ENCODE data around the gene GIPC1. TPM values are rescaled to one million over a fixed set of nuclear protein-coding genes. Genes with fewer than 3 reads are reported as not detected.
"Not testable (repeated sequence)": the region's sequence is repeated elsewhere in the genome, so short reads cannot be mapped to it uniquely, and the experiment has no call there.

Gene GIPC1, protein sequence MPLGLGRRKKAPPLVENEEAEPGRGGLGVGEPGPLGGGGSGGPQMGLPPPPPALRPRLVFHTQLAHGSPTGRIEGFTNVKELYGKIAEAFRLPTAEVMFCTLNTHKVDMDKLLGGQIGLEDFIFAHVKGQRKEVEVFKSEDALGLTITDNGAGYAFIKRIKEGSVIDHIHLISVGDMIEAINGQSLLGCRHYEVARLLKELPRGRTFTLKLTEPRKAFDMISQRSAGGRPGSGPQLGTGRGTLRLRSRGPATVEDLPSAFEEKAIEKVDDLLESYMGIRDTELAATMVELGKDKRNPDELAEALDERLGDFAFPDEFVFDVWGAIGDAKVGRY
- total RNA-seq, result 141 TPM

DNA sequence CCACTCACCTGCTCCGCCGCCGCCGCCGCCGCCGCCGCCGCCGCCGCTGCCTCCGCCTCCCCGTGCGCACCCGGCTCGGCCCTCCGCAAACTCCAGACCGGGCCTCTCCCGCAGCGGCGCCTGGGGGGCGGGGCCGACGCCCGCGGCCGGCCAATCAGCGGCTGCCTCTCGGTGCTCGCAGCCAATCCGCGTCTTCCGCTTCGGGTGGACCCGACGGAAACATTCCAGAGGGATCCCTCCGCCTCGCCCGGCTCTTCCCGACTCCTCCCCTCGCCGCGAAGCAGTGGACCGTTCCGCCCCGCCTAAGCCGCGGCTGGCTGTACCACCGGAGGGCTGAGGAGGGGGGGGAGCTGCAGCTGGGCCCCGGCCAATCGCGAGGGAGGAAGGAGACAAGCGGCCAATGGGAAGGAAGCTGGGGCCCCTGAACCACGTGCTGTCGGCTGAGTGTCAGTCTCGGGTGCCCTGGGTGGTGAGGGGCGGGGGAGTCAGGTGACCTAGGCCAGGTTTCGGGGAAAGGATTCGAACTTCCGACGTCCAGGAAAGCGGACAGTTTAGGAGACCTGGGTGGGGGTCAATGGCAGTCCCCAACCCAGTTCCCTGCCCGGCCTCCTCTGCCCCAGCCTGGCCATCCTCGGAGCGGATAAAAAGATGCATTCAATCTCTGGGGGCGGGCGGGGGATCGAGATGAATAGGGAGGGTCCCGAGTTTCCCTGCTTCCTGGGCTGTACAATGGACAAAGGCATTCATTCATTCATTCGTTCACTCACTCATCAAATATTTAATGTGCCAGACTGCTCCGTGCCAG lies at the start of gene GIPC1:
Gene GIPC1, minus strand, starts transcription at position 99 of the 805 bp plus-strand sequence. CDS start 13,151 bp downstream, outside the sequence.
- peak; percentile 97 for DNase-seq (ENCODE audit: low spot score)

DNA sequence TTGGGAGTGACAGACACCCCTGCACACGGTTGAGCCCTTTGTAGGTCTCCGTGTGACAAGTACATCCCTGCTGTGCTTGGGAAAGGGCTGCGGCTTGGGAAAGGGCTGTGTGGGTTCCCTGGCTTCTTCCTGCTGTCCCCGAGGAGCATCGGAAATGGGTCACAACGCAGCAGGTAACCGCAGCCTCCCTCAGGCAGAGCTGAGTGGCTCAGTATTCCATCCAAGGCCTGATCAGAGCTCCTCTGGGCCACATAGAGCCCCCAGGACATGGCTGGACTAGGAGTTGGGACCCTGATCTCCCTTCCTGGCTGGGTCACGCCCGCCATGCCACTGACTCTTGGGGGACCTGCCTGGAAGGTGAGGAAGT lies 49.8 kb upstream of the GIPC1 start:
- no peak for DNase-seq (ENCODE audit: low spot score)

DNA sequence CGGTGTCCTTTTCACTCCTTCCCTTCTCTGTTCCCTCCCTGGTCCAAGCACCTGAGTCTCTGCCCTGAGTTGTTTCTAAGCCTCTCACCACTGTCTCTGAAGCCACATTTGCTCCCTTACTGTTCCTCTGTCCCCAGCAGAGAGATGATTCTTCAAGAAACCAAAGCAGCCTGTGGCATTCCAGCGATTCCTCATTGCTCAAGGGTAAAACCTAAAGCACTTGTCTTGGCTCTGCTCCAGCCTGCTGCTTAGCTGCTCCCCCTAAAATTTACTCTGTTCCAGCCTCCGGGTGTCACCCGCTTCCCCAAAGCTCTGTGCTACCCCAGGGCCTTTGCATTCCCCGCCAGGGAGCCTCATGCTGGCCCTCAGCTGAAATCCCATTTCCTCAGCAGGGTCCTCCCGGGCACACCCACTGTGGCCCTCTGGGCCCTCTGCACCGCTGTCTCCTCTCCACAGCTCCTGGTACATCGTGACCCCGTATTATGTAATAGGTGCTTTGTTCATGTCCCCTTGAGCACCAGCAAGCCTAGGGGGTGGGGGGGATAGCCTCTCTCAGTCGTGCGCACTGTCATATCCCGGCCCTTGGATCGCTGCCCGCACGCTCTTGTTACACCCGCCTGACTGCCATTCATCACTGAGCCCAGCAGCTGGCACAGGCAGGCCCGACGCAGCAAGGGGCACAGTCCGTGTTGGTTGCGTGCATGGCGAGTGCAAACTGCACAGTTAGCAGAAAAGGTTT lies 49.2 kb upstream of the GIPC1 start:
- no peak for DNase-seq (ENCODE audit: low spot score)

DNA sequence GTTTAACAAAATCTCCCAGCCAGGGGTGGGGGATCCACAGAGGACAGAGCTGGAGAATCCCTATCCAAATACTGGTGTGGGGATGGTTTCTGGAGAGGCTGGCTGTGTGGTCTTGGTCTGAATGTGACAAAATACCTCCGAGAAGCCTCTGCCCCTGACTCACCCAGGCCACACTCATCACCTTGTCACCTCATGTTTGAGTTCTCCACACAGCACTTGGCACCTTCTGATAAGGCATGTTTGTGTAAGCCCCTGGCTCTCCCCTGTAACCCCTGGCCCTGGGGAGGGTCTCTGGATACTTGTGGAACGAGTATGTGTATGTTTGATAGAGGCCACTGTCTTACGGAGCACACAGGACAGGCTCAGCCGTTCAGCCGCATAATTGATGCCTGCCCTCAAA lies 48.1 kb upstream of the GIPC1 start:
- no peak for DNase-seq (ENCODE audit: low spot score)

DNA sequence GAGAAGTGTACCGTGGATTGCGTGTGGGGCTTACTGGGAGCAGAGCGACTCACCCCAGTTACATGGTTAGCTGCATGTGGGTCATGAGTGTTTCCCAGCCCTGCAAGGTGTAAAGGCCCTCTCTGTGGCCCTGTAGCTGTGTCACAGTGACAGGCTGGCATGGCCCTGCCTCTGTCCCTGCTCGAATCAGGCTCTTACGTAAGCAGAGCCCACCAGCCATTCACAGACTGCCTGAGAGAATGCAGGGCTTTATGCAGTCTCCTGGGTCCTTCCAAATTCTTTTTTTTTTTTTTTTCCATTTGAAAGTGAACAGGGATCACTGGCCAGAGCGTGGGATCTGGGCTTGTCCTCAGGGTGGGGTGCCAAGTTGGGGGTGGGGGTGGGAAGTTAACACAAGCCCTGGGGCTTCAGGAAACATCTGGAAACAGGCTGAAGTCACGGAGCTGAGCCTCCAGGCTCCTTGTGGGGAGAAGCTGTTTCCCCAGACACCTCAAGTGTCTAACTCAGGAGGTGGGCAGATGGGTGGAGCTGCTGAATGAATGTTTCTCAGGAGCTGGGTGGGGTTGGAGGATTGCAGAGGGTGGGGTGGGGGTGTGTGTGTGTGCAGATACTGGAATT lies 46.9 kb upstream of the GIPC1 start:
- no peak for DNase-seq (ENCODE audit: low spot score)

DNA sequence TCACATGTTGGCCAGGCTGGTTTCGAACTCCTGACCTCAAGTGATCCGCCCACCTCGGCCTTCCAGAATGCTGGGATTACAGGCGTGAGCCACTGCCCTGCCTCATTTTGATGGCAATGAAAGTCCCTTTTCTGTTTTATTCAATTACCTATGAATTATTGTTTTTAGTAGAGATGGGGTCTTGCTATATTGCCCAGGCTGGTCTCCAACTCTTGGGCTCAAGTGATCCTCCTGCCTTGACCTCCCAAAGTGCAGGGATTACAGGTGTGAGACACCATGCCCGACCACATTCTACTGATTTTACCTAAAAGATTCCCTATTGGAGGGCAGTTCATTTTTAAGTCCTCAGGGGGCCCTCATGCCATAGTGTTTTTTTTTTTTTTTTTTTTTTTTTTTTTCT lies 46.1 kb upstream of the GIPC1 start:
- DNase-seq (ENCODE audit: low spot score), result not testable (repeated sequence)

DNA sequence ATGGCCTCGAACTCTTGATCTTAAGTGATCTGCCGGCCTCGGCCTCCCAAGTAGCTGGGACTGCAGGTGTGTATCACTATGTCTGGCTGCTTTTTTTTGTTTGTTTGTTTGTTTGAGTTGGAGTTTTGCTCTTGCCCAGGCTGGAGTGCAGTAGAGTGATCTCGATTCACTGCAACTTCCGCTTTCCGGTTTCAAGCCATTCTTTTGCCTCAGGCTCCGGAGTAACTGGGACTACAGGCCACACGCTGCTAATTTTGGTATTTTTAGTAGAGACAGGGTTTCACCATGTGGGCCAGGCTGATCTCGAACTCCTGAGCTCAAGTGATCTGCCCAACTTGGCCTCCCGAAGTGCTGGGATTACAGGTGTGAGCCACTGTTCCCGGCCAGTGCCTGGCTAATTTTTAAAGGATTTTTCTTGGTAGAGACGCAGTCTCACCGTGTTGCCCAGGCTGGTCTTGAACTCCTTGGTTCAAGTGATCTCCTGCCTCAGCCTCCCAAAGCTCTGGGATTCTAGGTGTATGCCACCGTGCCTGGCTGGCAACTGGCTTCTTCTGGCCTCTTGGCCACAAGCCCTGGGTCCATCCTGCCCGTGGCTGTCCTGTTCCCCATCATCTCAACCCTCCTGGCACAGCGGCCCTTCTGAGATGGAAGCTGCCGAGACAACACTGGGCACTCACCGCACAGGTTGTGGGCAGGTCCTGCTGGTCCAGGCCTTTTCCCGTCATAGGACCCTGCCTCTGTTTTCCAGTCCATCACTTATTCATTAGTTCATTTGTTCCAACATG lies 45.0 kb upstream of the GIPC1 start:
- DNase-seq (ENCODE audit: low spot score), result no peak

DNA sequence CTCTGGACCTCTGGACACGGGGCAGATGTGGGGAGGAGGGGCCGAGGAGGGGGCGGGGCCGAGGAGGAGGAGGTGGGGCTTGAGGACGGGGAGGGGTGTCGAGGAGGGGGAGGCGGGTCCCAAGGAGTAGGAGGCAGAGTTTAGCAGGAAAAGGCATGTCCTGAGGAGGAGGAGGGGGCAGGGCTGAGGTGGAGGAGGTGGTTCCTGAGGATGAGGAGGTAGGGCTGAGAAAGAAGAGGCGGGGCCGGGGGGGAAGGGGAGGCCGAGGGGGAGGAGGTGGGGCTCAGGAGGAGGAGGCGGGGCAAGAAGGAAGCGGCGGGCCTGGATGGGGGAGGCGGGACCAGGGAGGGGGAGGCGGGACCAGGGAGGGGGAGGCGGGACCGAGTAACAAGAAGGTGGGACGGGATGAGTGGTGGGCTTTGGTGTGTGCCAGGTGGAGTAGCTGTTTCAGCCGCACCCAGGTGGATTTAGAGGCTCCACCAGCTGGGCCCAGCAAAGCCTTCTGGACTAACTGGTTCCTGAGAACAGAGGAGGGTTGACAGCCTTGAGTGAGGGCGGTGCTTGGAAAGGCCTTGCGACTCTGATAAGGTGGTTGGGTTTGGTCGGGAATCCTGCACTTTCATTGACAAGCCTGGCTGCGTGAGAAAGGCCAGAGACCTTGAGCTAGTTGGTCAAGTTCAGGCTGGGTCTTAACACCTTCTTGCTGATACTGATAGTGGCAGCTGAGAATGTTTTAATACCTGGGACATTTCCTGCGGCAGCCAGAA lies 41.2 kb upstream of the GIPC1 start:
- peak; percentile 87 for DNase-seq (ENCODE audit: low spot score)

DNA sequence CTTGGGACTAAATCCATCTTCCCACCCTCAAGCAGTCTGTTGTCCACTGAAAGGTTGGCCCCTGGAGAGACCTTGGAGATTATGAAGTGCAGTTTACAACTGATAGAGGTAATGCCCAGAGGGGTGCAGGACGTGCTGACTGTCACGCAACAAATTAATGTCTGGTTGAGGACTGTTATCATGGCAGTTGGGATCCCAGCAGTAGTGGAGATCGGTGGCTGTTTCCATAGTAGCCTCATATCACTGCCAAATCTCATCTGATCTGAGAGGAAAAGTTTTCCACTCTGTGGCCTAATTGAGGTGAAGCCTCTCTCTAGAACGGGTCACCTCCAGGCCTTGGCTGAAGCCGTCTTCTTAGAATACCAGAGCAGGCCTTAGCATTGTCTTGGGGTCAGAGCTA lies 37.5 kb upstream of the GIPC1 start:
- DNase-seq (ENCODE audit: low spot score), result no peak

DNA sequence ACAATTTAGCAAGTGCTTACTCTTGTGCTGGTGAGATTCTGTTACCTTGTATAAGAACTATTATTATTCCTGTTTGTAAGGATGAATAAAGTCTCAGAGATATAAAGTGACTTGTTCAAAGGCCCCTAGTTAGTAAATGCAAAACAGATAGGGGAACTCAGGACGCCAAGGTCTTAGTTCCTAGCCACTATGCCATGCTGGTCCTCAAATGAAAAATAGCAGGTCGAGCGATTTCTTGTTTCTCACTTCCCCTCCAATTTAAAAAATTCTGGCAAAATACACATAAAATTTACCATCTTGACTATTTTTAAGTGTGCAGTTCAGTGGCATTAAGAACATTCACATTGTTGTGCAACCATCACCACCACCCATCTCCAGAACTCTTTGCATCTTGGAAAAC lies 34.6 kb upstream of the GIPC1 start:
- no peak for DNase-seq (ENCODE audit: low spot score)

DNA sequence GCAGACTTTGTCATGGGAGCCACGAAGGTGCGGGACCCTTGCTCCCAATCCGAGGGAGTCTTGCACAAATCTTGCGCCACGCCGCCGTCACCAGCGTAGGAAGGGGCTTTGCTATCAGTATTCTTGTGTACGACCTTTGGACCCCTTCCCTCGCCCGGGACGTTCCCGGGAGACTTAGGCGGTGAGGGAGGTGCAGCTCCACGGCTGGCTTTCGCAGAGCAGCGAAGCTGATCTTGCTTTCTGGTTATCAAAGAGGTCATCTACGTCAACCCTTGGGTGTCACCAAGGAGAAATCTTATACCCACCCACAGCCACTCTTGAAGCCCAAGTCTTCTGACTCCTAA lies 34.0 kb upstream of the GIPC1 start:
- no peak for DNase-seq (ENCODE audit: low spot score)

DNA sequence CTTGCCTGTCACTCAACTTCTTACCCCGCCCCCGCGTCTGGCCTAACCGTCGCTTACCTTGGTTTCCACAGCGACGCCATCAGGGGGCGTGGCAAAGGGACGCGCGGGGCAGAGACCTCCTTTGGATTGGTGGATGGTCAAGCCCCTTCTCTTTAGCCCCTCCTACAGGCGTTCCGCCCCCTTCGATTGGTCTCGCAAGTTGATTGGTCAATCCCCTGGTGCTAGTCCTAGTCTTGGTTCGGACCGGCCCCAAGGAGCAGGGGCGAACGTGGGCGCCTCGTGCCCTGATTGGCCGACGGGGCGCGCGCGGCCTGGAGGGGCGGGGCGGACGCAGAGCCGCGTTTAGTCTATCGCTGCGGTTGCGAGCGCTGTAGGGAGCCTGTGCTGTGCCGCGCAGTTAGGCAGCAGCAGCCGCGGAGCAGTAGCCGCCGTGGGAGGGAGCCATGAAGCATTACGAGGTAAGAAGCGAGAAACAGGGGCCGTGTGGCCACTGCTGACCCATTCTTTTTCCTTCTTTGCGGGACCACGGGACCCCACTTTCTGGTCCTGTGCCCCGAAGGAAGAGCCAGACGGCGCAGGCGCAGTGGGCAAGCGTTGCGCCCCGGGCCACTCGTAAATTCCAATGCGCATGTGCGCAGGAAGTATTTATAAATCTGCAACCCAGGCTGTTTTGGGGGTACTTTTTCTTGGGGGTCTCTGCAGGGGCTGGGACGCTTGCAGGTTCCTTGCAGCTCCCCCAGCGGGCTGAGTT lies 33.5 kb upstream of the GIPC1 start, which contains the start of gene TECR:
Gene TECR, plus strand, starts transcription at position 341 of the 751 bp plus-strand sequence. Its CDS starts 103 bp downstream, at position 444.
- DNase-seq (ENCODE audit: low spot score), result peak; percentile 100

DNA sequence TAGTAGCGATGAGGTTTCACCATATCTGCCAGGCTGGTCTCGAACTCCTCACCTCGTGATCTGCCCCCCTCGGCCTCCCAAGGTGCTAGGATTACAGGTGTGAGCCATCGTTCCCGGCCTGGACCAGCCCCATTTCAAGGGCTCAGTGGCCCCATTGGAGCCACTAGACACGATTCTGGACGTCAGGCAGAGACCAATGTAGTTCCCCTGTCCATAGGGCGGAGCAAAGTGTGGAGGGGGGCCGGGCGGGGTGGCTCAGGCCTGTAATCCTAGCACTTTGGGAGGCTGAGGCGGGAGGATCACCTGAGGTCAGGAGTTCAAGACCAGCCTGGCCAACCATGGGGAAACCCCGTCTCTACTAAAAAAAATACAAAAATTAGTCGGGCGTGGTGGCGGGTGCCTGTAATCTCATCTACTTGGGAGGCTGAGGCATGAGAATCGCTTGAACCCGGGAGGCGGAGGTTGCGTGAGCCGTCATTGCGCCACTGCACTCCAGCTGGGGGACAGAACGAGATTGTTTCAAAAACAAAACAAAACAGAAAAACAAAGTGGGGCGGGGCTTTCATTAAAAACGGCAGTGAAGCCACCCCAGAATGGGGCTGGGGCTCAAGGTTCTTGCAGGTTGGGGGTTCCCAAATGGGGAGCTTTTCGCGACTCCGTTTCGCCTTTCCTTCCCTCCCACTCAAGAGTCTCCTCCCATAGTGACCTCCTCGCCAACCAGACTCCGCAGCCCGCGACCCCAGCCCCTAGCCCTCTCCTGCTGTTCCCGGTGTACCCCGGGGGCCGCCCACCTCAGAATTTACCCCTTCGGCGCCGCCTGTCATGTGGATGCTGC lies 32.7 kb upstream of the GIPC1 start:
- DNase-seq (ENCODE audit: low spot score), result no peak

DNA sequence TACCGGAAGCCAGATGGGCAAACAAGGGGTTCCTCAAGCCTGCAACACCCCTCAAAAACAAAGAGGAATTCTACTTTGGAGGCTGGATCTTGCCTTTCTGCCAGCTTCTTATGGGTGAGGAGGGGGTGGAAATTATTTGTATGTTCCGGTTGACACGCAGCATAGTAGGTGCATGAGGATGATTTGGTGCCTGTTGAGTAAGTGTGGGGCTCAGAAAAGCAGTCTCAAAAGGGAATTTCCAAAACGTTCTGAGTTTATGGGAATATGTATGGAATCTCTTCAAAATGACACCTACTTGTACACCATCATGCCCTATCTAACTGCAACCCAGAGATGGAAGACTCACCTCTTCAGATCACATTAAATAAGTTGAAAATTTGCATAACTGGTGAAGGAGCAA lies 30.5 kb upstream of the GIPC1 start:
- DNase-seq (ENCODE audit: low spot score), result no peak

DNA sequence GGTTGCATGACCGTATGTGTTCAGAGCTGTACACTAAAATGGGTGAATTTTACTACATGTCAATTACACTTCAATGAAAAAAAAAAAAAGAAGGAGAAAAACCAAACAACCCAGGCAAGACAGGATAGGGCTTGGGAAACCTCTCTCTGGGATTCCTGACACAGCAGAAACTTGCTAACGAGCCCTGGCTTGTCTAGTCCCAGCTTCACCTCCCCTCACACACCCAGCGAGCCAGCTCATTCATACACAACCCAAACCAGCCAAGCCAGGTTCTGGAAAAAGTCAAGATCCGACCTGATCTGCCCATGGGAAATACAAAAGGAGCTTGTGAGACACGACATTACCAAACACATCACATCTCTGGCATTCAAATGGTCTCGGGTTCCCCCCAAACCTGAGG lies 29.8 kb upstream of the GIPC1 start:
- DNase-seq (ENCODE audit: low spot score), result peak; percentile 83

DNA sequence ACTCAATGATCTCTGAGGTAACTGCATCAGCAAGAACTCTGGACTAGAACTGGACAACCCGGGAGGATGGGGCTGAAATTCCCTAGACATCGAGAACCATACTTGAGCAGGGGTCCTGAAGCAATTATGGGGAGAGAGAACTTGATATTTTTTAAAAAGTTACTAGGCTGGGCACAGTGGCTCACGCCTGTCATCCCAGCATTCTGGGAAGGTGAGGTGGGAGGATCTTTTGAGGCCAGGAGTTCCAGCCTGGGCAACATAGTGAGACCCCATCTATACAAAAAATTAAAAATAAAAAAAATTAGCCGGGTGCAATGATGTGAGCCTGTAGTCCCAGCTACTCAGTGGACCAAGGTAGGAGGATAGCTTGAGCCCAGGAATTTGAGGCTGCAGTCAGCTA lies 24.6 kb upstream of the GIPC1 start:
- no peak for DNase-seq (ENCODE audit: low spot score)

DNA sequence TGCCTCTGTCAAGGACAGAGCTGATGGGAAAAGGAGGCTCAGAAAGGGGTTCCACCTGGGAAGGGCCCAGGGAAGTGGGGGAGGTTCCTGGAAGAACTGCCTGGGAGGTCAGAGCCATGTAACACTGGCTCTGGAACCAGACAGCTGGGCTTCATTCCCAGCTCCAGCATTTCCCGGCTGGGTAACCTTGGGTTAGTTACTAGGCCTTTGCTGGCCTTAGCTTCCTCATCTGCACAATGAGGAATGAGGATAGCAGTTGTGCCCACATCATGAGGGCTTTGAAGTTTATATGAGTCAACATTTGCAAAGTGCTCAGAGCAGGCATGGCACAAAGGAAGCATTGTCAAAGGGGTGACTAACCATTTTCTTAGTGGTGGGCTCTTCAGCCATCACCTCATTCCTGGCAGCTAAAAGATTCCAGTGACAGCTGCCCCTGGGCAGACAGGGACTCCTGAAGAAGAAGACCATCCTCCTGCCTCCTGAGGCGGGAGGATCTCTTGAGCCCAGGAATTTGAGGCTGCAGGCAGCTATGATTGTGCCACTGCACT lies 24.0 kb upstream of the GIPC1 start:
- DNase-seq (ENCODE audit: low spot score), result no peak

DNA sequence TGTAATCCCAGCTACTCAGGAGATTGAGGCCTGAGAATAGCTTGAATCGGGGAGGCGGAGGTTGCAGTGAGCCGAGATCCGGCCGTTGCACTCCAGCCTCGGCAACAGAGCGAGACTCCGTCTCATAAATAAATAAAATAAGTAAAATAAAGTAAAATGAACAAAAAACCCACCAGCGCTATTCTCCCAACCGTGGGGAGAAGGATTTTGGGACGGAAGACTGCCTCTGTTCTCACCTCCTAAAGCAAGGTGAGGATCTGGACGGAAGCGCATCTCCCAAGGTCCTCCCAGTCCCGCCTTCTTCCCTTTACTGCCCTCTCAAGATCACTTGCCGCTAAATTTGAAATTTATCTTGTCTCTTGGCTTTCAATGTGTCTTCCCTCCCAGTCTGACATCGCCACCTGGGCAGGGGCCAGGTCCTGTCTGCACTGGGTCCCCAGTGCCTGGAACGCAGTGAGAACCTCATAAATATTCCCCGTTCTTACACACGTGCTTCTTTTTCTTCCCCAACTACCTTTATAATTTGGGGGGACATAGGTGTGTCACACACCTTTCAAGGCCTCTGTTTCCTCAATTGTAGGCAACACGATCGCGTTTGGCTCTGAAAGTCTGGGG lies 23.4 kb upstream of the GIPC1 start:
- DNase-seq (ENCODE audit: low spot score), result no peak

Measured in ureter (tissue), 1 donor.